Glomerular visceral epithelial cell (primary cell): ENCODE results near the gene MBD3L4.
"Not testable (repeated sequence)": the region's sequence is repeated elsewhere in the genome, so short reads cannot be mapped to it uniquely, and the experiment has no call there.

ENCODE experiments used
- DNase-seq: peaks from one replicate; pipeline ENCODE4 v3.0.0-alpha.2; 2016; ENCODE audit errors: extremely low spot score

The MBD3L4 gene

GRCh38 chr19:7049021-7049420 lies 9.0 kb upstream of the MBD3L4 start, which contains the start of gene MBD3L2:
MBD3L2 (plus strand) TSS chr19:7049321; CDS start chr19:7049374, 53 bp downstream.
- DNase-seq: not testable (repeated sequence)

- not testable (repeated sequence) for DNase-seq
Observed at GRCh38 chr19:7041563-7041962, 1.6 kb upstream of the MBD3L4 start.

DNA sequence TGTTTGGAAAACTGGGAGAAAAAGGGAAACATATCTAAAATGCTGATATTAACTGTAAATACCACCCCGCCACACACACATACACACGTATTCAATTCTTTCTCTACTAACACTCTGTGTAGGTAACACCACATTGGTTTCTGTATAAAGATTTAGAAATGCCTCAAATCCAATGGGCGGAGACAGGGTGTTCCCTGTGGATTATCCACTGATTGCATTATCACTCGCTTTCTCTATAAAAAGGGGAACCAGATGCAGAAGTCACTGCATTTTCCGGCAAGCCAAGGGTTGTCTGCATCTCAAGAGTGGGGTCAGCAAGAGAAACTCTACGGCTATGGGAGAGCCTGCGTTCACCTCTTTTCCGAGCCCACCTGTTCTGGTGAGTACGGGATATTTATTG lies 9.7 kb downstream of the MBD3L4 start, which contains the start of gene MBD3L5:
MBD3L5 (plus strand) TSS at position 301 of the 400 bp plus-strand sequence; CDS start at position 335, 34 bp downstream.
- DNase-seq: not testable (repeated sequence)

- DNase-seq: not testable (repeated sequence)
Observed at GRCh38 chr19:7028790-7029189, 11.2 kb downstream of the MBD3L4 start.

DNA sequence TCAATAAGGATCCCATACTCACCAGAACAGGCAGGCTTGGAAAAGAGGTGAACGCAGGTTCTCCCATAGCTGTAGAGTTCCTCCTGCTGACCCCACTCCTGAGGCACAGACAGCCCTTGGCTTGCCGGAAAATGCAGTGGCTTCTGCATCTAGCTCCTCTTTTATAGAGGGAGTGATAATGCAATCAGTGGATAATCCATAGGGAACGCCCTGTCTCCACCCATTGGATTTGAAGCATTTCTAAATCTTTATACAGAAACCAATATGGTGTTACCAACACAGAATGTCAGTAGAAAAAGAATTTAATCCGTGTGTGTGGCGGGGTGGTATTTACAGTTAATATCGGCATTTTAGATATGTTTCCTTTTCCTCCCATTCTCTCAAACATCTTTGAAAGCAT lies 18.6 kb downstream of the MBD3L4 start, which contains the start of gene MBD3L2B:
MBD3L2B (minus strand) TSS at position 101 of the 400 bp plus-strand sequence; CDS start at position 67, 34 bp downstream.
- not testable (repeated sequence) for DNase-seq

- no peak for DNase-seq
Observed at GRCh38 chr19:7018828-7019227, 21.2 kb downstream of the MBD3L4 start.

GRCh38 chr19:7013678-7014077 lies 26.3 kb downstream of the MBD3L4 start:
- DNase-seq: peak; percentile 66

DNA sequence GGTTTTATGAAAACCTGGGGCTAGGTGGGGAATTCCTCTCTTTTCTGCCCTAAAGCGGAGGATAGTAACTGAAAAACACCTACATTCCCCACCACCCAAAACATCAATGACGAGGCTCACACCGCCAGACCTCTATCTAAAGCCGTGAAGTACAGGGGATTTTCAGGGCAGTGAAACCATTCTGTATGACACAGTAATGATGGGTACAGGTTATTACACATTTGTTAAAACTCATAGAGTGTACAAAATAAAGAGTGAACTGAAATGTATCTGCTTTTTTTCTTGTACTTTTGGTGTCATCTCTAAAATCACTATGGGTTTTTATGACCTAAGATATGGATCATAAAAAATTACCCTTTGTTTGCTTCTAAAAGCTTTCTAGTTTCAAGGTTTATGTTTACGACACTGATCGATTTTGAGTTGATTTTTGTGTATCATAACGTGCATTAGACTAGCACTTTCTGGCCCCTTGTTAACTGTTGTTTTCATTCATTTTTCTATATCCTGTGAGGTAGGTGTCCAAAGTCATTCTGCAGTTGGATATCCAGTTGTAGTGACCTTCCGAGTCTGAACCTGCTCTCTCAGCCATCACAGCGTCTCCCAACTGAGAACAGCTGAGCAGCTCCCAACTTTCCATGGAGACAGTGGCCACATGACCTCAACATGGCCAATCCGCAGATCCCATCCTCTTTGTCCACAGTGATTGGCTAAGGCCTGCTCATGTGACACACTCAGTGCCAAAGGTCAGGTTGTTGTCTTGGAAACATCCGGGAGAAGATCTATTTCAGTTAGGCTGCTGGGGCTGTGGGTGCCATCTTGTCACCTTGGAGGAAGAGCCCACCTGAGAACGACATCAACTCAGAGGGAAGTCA lies 29.0 kb downstream of the MBD3L4 start:
- DNase-seq: no peak

- DNase-seq: no peak
Observed at GRCh38 chr19:7007859-7008258, 32.1 kb downstream of the MBD3L4 start.

DNA sequence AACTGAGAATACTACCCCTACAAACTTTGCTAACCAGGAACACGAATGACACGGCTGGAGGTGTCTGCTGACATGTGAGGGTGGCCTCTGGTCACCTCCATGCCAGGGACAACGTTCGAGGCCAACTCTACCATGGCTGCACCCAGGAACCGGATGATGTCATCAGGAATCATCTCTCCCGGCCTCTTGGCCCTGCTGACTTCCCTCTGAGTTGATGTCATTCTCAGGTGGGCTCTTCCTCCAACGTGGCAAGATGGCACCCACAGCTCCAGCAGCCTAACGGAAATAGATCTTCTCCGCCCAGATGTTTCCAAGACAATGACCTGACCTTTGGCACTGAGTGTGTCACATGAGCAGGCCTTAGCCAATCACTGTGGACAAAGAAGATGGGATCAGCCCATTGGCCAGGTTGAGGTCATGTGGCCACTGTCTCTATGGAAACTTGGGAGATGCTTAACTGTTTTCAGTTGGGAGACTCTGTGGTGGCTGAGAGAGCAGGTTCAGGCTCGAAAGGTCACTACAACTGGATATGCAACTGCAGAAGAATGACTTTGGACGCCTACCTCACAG lies 33.8 kb downstream of the MBD3L4 start:
- no peak for DNase-seq

- peak; percentile 58 for DNase-seq
Observed at GRCh38 chr19:7004313-7004931, 35.6 kb downstream of the MBD3L4 start.

- DNase-seq: no peak
Observed at GRCh38 chr19:7000816-7001215, 39.2 kb downstream of the MBD3L4 start.

GRCh38 chr19:7000333-7000732 lies 39.6 kb downstream of the MBD3L4 start:
- no peak for DNase-seq

DNA sequence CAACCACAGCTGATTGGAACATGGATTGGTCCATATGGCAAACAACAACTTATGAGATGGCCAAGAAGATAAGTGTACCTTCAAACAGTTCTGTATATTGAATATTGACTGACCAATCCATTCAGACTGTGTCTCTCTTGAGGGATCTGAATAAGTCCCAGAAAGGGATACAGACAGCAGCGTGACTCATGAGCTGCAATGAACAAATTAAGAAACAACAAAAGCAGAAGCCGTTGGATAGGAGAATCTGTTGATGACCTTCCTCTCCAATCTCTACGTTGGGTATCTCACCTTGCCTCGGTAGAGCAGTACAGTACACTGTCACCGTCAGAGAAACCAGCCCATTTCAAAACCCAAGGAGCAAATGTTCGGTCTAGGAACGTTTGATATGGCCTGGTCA lies 40.0 kb downstream of the MBD3L4 start:
- DNase-seq: no peak

GRCh38 chr19:6997679-6998445 lies 42.1 kb downstream of the MBD3L4 start:
- DNase-seq: no peak

DNA sequence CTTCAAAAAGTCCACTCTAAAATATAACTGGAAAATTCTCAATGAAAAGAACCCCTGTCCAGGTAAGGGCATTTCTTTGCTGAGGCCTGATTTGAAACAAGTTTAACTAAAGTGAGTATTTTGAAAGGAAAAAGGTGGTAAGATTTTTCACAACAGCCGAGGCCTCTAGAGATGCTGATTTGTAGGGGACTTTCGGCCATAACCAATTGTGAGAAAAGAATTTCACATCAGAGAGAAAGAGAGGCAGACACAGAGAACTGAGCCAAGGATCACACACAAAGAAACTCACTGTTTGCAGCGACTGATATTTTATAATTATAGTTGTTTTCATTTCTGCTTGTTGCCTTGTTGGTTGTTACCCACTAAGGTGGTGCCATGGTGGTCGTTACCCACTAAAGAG lies 43.2 kb downstream of the MBD3L4 start:
- no peak for DNase-seq

GRCh38 chr19:6995054-6995453 lies 44.9 kb downstream of the MBD3L4 start:
- DNase-seq: no peak

GRCh38 chr19:6988257-6988656 lies 51.7 kb downstream of the MBD3L4 start:
- no peak for DNase-seq

GRCh38 chr19:6987850-6988249 lies 52.1 kb downstream of the MBD3L4 start:
- no peak for DNase-seq
